ENCODE data around the gene PRKCZ.

DNA sequence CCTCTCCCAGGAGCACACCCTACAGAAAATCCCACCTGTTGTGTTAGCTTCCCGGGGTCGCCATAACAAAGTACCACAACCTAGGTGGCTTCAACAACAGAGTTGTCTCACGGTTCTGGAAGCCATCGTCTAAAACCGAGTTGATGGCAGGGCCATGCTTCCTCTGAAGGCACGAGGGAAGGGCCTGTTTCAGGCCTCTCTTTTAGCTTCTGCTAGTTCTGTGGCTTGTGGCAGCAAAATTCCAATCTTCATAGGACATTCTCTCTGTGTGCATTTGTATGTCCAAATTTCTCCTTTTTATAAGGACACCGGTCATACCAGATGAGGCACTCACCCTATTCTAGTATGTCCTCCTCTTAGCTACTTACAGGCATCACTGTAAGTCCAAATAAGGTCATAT is 49.8 kb upstream of the PRKCZ start:
- no peak for TF ChIP-seq TAF1 (IDR thresholded peaks at IDR 0.05; ENCODE audit: borderline replicate concordance, insufficient read depth, low read length)
- TF ChIP-seq POLR2AphosphoS5 (IDR thresholded peaks at IDR 0.05; ENCODE audit: low read depth, low read length), result no peak
- no peak for TF ChIP-seq SIN3A (IDR thresholded peaks at IDR 0.05; ENCODE audit: borderline replicate concordance, insufficient read depth, low read length)
- TF ChIP-seq, protein P1, sequence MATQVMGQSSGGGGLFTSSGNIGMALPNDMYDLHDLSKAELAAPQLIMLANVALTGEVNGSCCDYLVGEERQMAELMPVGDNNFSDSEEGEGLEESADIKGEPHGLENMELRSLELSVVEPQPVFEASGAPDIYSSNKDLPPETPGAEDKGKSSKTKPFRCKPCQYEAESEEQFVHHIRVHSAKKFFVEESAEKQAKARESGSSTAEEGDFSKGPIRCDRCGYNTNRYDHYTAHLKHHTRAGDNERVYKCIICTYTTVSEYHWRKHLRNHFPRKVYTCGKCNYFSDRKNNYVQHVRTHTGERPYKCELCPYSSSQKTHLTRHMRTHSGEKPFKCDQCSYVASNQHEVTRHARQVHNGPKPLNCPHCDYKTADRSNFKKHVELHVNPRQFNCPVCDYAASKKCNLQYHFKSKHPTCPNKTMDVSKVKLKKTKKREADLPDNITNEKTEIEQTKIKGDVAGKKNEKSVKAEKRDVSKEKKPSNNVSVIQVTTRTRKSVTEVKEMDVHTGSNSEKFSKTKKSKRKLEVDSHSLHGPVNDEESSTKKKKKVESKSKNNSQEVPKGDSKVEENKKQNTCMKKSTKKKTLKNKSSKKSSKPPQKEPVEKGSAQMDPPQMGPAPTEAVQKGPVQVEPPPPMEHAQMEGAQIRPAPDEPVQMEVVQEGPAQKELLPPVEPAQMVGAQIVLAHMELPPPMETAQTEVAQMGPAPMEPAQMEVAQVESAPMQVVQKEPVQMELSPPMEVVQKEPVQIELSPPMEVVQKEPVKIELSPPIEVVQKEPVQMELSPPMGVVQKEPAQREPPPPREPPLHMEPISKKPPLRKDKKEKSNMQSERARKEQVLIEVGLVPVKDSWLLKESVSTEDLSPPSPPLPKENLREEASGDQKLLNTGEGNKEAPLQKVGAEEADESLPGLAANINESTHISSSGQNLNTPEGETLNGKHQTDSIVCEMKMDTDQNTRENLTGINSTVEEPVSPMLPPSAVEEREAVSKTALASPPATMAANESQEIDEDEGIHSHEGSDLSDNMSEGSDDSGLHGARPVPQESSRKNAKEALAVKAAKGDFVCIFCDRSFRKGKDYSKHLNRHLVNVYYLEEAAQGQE (IDR thresholded peaks at IDR 0.05; ENCODE audit: insufficient read depth in 1 of 2, low read depth in 2 of 2, low read length in 2 of 2), result no peak
- no peak for TF ChIP-seq FOXP2 (optimal IDR thresholded peaks at IDR 0.05; ENCODE audit: borderline replicate concordance, extremely low read depth, extremely low read length, insufficient read depth)

Measured in PFSK-1 (cell line).